GM23338 (cell line): Measurements from ENCODE around the gene PHF10. TPM values are rescaled to one million over a fixed set of nuclear protein-coding genes. Genes with fewer than 3 reads are reported as not detected.
A peak's percentile ranks its signal among the peaks of the same experiment; 100 is the strongest.

Experiments
- ATAC-seq: fragments of 200-7000 bp; cut with Tn5 transposase; 3 replicates; pipeline ENCODE4 v1.9.1; 2020
- DNase-seq: peaks from one replicate; pipeline ENCODE4 v3.0.0-alpha.2; 2015; ENCODE audit warnings: low spot score
- H2AFZ ChIP-seq: fragments of 200-600 bp; sonication (generic); 2 replicates; pipeline ENCODE4 v1.8.0; 2016; ENCODE audit warnings: antibody characterized with exemption, mild to moderate bottlenecking, moderate library complexity
- H3F3A ChIP-seq: fragments of 200-600 bp; sonication (generic); replicated peaks from 2 replicates; pipeline ENCODE4 v1.8.0; 2017; ENCODE audit warnings: antibody characterized with exemption, mixed run types, low read depth
- H3K27ac ChIP-seq: fragments of 200-600 bp; sonication (generic); 2 replicates; pipeline ENCODE4 v1.6.1; 2016; ENCODE audit warnings: low read depth
- H3K27me3 ChIP-seq: fragments of 200-600 bp; sonication (generic); 2 replicates; pipeline ENCODE4 v1.8.0; 2016; ENCODE audit warnings: mild to moderate bottlenecking, mixed run types, moderate library complexity; ENCODE audit not compliant: insufficient read depth
- H3K36me3 ChIP-seq: fragments of 200-600 bp; sonication (generic); 2 replicates; pipeline ENCODE4 v1.8.0; 2016; ENCODE audit warnings: mild to moderate bottlenecking; ENCODE audit not compliant: insufficient read depth
- H3K4me1 ChIP-seq: fragments of 200-600 bp; sonication (generic); 2 replicates; pipeline ENCODE4 v1.8.0; 2016; ENCODE audit warnings: mild to moderate bottlenecking, moderate library complexity; ENCODE audit not compliant: insufficient read depth
- H3K4me2 ChIP-seq: fragments of 200-600 bp; sonication (generic); 2 replicates; pipeline ENCODE4 v1.7.1; 2017; ENCODE audit warnings: mixed run types
- H3K4me3 ChIP-seq: fragments of 200-600 bp; sonication (generic); 2 replicates; pipeline ENCODE4 v1.6.1; 2016; ENCODE audit warnings: mixed run types
- H3K79me2 ChIP-seq: fragments of 200-600 bp; sonication (generic); replicated peaks from 2 replicates; pipeline ENCODE4 v1.8.0; 2017; ENCODE audit warnings: mild to moderate bottlenecking; ENCODE audit not compliant: insufficient read depth
- H3K9me2 ChIP-seq: fragments of 200-600 bp; sonication (generic); 2 replicates; pipeline ENCODE4 v1.8.0; 2017; ENCODE audit not compliant: insufficient read depth
- H4K20me1 ChIP-seq: fragments of 200-600 bp; sonication (generic); replicated peaks from 2 replicates; pipeline ENCODE4 v1.8.0; 2017; ENCODE audit warnings: mild to moderate bottlenecking; ENCODE audit not compliant: insufficient read depth
- H3K27ac Mint-ChIP-seq: 2 replicates; pipeline ENCODE4 v1.8.0; 2020; ENCODE audit warnings: inconsistent platforms, mild to moderate bottlenecking, moderate library complexity, mixed read lengths
- H3K27me3 Mint-ChIP-seq: 3 replicates; pipeline ENCODE4 v1.8.0; 2022; ENCODE audit warnings: low read depth, mild to moderate bottlenecking, moderate library complexity, mixed read lengths, inconsistent platforms; ENCODE audit not compliant: insufficient read depth, poor library complexity
- H3K36me3 Mint-ChIP-seq: 3 replicates; pipeline ENCODE4 v1.8.0; 2021; ENCODE audit warnings: low read depth, mild to moderate bottlenecking, inconsistent platforms, moderate library complexity, mixed read lengths
- H3K4me1 Mint-ChIP-seq: 3 replicates; pipeline ENCODE4 v1.8.0; 2020; ENCODE audit warnings: mild to moderate bottlenecking, inconsistent platforms, mixed read lengths
- H3K4me3 Mint-ChIP-seq: 3 replicates; pipeline ENCODE4 v1.8.0; 2021; ENCODE audit warnings: moderate library complexity, mild to moderate bottlenecking, inconsistent platforms, mixed read lengths
- H3K9me3 Mint-ChIP-seq: 3 replicates; pipeline ENCODE4 v1.8.0; 2020; ENCODE audit warnings: moderate library complexity, mild to moderate bottlenecking, inconsistent platforms, mixed read lengths
- CREB1 ChIP-seq: fragments of 250-450 bp; sonication (Bioruptor Pico); IDR thresholded peaks from 2 replicates; pipeline ENCODE4 v1.5.0; 2020; ENCODE audit warnings: low read depth, mild to moderate bottlenecking, moderate library complexity
- ETS1 ChIP-seq: IDR thresholded peaks from 2 replicates; pipeline ENCODE4 v1.6.1; 2016; ENCODE audit warnings: antibody characterized with exemption
- EZH2 ChIP-seq: fragments of 200-600 bp; sonication (generic); IDR thresholded peaks from one replicate; pipeline ENCODE4 v1.8.0; 2017; ENCODE audit warnings: antibody characterized with exemption, mild to moderate bottlenecking, low read depth; ENCODE audit not compliant: unreplicated experiment
- EZH2phosphoT487 ChIP-seq: fragments of 200-600 bp; sonication (generic); IDR thresholded peaks from one replicate; pipeline ENCODE4 v1.8.1; 2018; ENCODE audit warnings: antibody characterized with exemption; ENCODE audit not compliant: unreplicated experiment
- JUNB ChIP-seq: IDR thresholded peaks from one replicate; pipeline ENCODE4 v1.6.1; 2016; ENCODE audit warnings: antibody characterized with exemption; ENCODE audit not compliant: unreplicated experiment
- NANOG ChIP-seq: IDR thresholded peaks from 2 replicates; pipeline ENCODE4 v1.6.1; 2016; ENCODE audit warnings: antibody characterized with exemption, borderline replicate concordance
- POLR2AphosphoS5 ChIP-seq: IDR thresholded peaks from 2 replicates; pipeline ENCODE4 v1.6.1; 2016; ENCODE audit warnings: antibody characterized with exemption, low read depth
- REST ChIP-seq: IDR thresholded peaks from one replicate; pipeline ENCODE4 v1.6.1; 2018; ENCODE audit warnings: antibody characterized with exemption; ENCODE audit not compliant: unreplicated experiment
- STAT1 ChIP-seq: IDR thresholded peaks from one replicate; pipeline ENCODE4 v1.6.1; 2016; ENCODE audit warnings: antibody characterized with exemption; ENCODE audit not compliant: unreplicated experiment
- ZNF114 ChIP-seq: fragments of 250-450 bp; sonication (Bioruptor Pico); IDR thresholded peaks from 2 replicates; pipeline ENCODE4 v1.5.0; 2020; ENCODE audit warnings: mild to moderate bottlenecking, moderate library complexity
- ZNF331 ChIP-seq: fragments of 250-450 bp; sonication (Bioruptor Pico); IDR thresholded peaks from 2 replicates; pipeline ENCODE4 v1.5.0; 2020; ENCODE audit warnings: low read depth, mild to moderate bottlenecking, moderate library complexity
- polyA plus RNA-seq: library from polyadenylated mRNA; unstranded; fragments of >200 nt; fragmentation: Nextera tagmentation; extraction: Ambion mirVana; gene quantifications from 2 replicates; pipeline ENCODE4 v1.2.1, GENCODE V29; 2016
- total RNA-seq: library from RNA; depleted of rRNA; stranded (reverse); fragments of >200 nt; shearing (Covaris generic); gene quantifications from 2 replicates; pipeline ENCODE4 v1.2.3, GENCODE V29; 2014
- TF ChIP-seq, protein P1 (sequence below): fragments of 250-450 bp; sonication (Bioruptor Pico); IDR thresholded peaks from 2 replicates; pipeline ENCODE4 v1.5.0; 2020; ENCODE audit warnings: mild to moderate bottlenecking, moderate library complexity
- TF ChIP-seq, protein P2 (sequence below), 2 experiments: fragments of 200-600 bp in 1 of 2; sonication (generic) in 1 of 2; conservative IDR thresholded peaks; 2 replicates each; pipeline versions ENCODE4 v1.5.1 to v1.6.1; 2016 to 2017; ENCODE audit warnings: antibody characterized with exemption in 2 of 2, low read depth in 2 of 2, mild to moderate bottlenecking in 2 of 2, moderate library complexity in 1 of 2

The PHF10 gene
- total and polyA plus RNA-seq, 2 experiments from 2014 or later: 16.5 to 44.7 TPM

- peak overlapping the region; percentile 90 for H3K4me3 Mint-ChIP-seq
- Histone ChIP-seq H3K36me3 (no peaks in the 10 kb centered on the region), H3K4me3 (peak overlapping the region; percentile 92), H3F3A (no peaks in the 10 kb centered on the region), H3K27me3 (no peaks in the 10 kb centered on the region), H3K27ac (no peak overlapping the region), H3K9me2 (no peaks in the 10 kb centered on the region), H2AFZ (no peak overlapping the region), H3K4me1 (peaks cover 17% of the 10 kb centered on the region), H3K79me2 (peaks cover 61% of the 10 kb centered on the region), H4K20me1 (peaks cover 4% of the 10 kb centered on the region), H3K4me2 (peak overlapping the region; percentile 89)
- peak; percentile 25 for ATAC-seq
- H3K36me3 Mint-ChIP-seq: peaks cover 30% of the 10 kb centered on the region
- peaks cover 27% of the 10 kb centered on the region for H3K4me1 Mint-ChIP-seq
- H3K27ac Mint-ChIP-seq: peak overlapping the region; percentile 90
- H3K9me3 Mint-ChIP-seq: no peaks in the 10 kb centered on the region; the same call in 2 of the 3 replicates
- TF ChIP-seq NANOG (no peak), EZH2phosphoT487 (no peak), POLR2AphosphoS5 (no peak), ETS1 (no peak), REST (no peak), ZNF331 (CRISPR knock-in tag) (no peak), CREB1 (CRISPR knock-in tag) (no peak), STAT1 (no peak), JUNB (no peak), ZNF114 (no peak), EZH2 (no peak)
- TF ChIP-seq, protein P1, sequence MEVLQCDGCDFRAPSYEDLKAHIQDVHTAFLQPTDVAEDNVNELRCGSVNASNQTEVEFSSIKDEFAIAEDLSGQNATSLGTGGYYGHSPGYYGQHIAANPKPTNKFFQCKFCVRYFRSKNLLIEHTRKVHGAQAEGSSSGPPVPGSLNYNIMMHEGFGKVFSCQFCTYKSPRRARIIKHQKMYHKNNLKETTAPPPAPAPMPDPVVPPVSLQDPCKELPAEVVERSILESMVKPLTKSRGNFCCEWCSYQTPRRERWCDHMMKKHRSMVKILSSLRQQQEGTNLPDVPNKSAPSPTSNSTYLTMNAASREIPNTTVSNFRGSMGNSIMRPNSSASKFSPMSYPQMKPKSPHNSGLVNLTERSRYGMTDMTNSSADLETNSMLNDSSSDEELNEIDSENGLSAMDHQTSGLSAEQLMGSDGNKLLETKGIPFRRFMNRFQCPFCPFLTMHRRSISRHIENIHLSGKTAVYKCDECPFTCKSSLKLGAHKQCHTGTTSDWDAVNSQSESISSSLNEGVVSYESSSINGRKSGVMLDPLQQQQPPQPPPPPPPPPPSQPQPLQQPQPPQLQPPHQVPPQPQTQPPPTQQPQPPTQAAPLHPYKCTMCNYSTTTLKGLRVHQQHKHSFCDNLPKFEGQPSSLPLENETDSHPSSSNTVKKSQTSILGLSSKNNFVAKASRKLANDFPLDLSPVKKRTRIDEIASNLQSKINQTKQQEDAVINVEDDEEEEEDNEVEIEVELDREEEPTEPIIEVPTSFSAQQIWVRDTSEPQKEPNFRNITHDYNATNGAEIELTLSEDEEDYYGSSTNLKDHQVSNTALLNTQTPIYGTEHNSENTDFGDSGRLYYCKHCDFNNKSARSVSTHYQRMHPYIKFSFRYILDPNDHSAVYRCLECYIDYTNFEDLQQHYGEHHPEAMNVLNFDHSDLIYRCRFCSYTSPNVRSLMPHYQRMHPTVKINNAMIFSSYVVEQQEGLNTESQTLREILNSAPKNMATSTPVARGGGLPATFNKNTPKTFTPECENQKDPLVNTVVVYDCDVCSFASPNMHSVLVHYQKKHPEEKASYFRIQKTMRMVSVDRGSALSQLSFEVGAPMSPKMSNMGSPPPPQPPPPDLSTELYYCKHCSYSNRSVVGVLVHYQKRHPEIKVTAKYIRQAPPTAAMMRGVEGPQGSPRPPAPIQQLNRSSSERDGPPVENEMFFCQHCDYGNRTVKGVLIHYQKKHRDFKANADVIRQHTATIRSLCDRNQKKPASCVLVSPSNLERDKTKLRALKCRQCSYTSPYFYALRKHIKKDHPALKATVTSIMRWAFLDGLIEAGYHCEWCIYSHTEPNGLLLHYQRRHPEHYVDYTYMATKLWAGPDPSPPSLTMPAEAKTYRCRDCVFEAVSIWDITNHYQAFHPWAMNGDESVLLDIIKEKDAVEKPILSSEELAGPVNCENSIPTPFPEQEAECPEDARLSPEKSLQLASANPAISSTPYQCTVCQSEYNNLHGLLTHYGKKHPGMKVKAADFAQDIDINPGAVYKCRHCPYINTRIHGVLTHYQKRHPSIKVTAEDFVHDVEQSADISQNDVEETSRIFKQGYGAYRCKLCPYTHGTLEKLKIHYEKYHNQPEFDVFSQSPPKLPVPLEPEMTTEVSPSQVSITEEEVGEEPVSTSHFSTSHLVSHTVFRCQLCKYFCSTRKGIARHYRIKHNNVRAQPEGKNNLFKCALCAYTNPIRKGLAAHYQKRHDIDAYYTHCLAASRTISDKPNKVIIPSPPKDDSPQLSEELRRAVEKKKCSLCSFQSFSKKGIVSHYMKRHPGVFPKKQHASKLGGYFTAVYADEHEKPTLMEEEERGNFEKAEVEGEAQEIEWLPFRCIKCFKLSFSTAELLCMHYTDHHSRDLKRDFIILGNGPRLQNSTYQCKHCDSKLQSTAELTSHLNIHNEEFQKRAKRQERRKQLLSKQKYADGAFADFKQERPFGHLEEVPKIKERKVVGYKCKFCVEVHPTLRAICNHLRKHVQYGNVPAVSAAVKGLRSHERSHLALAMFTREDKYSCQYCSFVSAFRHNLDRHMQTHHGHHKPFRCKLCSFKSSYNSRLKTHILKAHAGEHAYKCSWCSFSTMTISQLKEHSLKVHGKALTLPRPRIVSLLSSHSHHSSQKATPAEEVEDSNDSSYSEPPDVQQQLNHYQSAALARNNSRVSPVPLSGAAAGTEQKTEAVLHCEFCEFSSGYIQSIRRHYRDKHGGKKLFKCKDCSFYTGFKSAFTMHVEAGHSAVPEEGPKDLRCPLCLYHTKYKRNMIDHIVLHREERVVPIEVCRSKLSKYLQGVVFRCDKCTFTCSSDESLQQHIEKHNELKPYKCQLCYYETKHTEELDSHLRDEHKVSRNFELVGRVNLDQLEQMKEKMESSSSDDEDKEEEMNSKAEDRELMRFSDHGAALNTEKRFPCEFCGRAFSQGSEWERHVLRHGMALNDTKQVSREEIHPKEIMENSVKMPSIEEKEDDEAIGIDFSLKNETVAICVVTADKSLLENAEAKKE (CRISPR knock-in tag): no peak
- TF ChIP-seq, protein P2, sequence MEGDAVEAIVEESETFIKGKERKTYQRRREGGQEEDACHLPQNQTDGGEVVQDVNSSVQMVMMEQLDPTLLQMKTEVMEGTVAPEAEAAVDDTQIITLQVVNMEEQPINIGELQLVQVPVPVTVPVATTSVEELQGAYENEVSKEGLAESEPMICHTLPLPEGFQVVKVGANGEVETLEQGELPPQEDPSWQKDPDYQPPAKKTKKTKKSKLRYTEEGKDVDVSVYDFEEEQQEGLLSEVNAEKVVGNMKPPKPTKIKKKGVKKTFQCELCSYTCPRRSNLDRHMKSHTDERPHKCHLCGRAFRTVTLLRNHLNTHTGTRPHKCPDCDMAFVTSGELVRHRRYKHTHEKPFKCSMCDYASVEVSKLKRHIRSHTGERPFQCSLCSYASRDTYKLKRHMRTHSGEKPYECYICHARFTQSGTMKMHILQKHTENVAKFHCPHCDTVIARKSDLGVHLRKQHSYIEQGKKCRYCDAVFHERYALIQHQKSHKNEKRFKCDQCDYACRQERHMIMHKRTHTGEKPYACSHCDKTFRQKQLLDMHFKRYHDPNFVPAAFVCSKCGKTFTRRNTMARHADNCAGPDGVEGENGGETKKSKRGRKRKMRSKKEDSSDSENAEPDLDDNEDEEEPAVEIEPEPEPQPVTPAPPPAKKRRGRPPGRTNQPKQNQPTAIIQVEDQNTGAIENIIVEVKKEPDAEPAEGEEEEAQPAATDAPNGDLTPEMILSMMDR (conservative IDR thresholded peaks at IDR 0.05; ENCODE audit: low read depth in 2 of 2): no peak
- no peak for DNase-seq
- H3K27me3 Mint-ChIP-seq: no peaks in the 10 kb centered on the region
Observed at GRCh38 chr6:169702840-169703246, 21.5 kb downstream of the PHF10 start.
